HL-60 (cell line): Measurements from ENCODE around the gene TVP23A.

Source experiments
- CTCF ChIP-seq: IDR thresholded peaks from one replicate; pipeline ENCODE4 v1.5.1; 2011; ENCODE audit warnings: low read length, control low read depth, inconsistent platforms; ENCODE audit not compliant: insufficient read depth
- POLR2AphosphoS5 ChIP-seq: IDR thresholded peaks from 2 replicates; pipeline ENCODE4 v1.6.1; 2012; ENCODE audit warnings: low read depth
- SPI1 ChIP-seq: IDR thresholded peaks from 2 replicates; pipeline ENCODE4 v1.6.1; 2012; ENCODE audit warnings: low read depth, mild to moderate bottlenecking, borderline replicate concordance

GRCh38 chr16:10836174-10836853 is 17.7 kb upstream of the TVP23A start:
- no peak for TF ChIP-seq POLR2AphosphoS5
- no peak for TF ChIP-seq CTCF
- TF ChIP-seq SPI1 = no peak
